GM21717 (cell line): Measurements from ENCODE around the gene CSMD2.

Source experiments
- ATAC-seq: cut with Tn5 transposase; IDR thresholded peaks from one replicate; pipeline ENCODE4 v1.9.1; 2021; ENCODE audit warnings: mild to moderate bottlenecking, moderate library complexity; ENCODE audit not compliant: unreplicated experiment

CSMD2 gene

GRCh38 chr1:33624991-33625870 is 539.8 kb downstream of the CSMD2 start:
- ATAC-seq: no peak

GRCh38 chr1:33624261-33624990 is 540.6 kb downstream of the CSMD2 start:
- no peak for ATAC-seq

- ATAC-seq: no peak
Measured at GRCh38 chr1:33623811-33624210, 541.2 kb downstream of the CSMD2 start.

GRCh38 chr1:33622757-33623156 is 542.3 kb downstream of the CSMD2 start:
- no peak for ATAC-seq

GRCh38 chr1:33618636-33619035 is 546.4 kb downstream of the CSMD2 start:
- ATAC-seq: no peak

GRCh38 chr1:33617451-33617850 is 547.6 kb downstream of the CSMD2 start:
- no peak for ATAC-seq

- ATAC-seq: no peak
Measured at GRCh38 chr1:33616780-33617179, 548.2 kb downstream of the CSMD2 start.

- no peak for ATAC-seq
Measured at GRCh38 chr1:33615546-33615945, 549.5 kb downstream of the CSMD2 start.

GRCh38 chr1:33610864-33611455 is 554.1 kb downstream of the CSMD2 start:
- ATAC-seq: no peak

- no peak for ATAC-seq
Measured at GRCh38 chr1:33610391-33610790, 554.6 kb downstream of the CSMD2 start.

- ATAC-seq: no peak
Measured at GRCh38 chr1:33609739-33610138, 555.3 kb downstream of the CSMD2 start.

- no peak for ATAC-seq
Measured at GRCh38 chr1:33608825-33609400, 556.1 kb downstream of the CSMD2 start.

- ATAC-seq: no peak
Measured at GRCh38 chr1:33607444-33608005, 557.5 kb downstream of the CSMD2 start.

- no peak for ATAC-seq
Measured at GRCh38 chr1:33606272-33606671, 558.8 kb downstream of the CSMD2 start.

- no peak for ATAC-seq
Measured at GRCh38 chr1:33602271-33602670, 562.8 kb downstream of the CSMD2 start.

GRCh38 chr1:33601751-33602150 is 563.3 kb downstream of the CSMD2 start:
- ATAC-seq: no peak

GRCh38 chr1:33599516-33600115 is 565.4 kb downstream of the CSMD2 start:
- ATAC-seq: no peak

- no peak for ATAC-seq
Measured at GRCh38 chr1:33588726-33589125, 576.3 kb downstream of the CSMD2 start.

- no peak for ATAC-seq
Measured at GRCh38 chr1:33586795-33587194, 578.2 kb downstream of the CSMD2 start.

GRCh38 chr1:33586106-33586505 is 578.9 kb downstream of the CSMD2 start:
- ATAC-seq: no peak

GRCh38 chr1:33583567-33583966 is 581.5 kb downstream of the CSMD2 start:
- ATAC-seq: no peak
